GM12878 (cell line): ENCODE results near the gene TESK2. TPM values are rescaled to one million over a fixed set of nuclear protein-coding genes. Genes with fewer than 3 reads are reported as not detected.

ENCODE experiments used
- ATAC-seq: fragments of 200-7000 bp; cut with Tn5 transposase; 3 replicates; pipeline ENCODE4 v1.9.1; 2020; ENCODE audit warnings: mild to moderate bottlenecking, moderate library complexity
- BruUV-seq: library from RNA; stranded (reverse); fragments of 400-500 nt; replicated peaks from 2 replicates; lab custom pipeline; 2021; lab: Mats Ljungman, UMichigan
- CTCF ChIA-PET: fragments of 300-600 bp; sonication (Branson Sonifier 250); formaldehyde crosslinking; extraction: SDS; loops from one replicate; lab custom pipeline; 2021; ENCODE audit warnings: inconsistent platforms; lab: Yijun Ruan, JAX
- POLR2A ChIA-PET: fragments of 350-600 bp; formaldehyde crosslinking; extraction: SDS; loops from one replicate; lab custom pipeline; 2021; ENCODE audit warnings: inconsistent platforms; lab: Charles Lee
- RAD21 ChIA-PET: fragments of 300-600 bp; sonication (Branson Sonifier 250); formaldehyde crosslinking; loops from one replicate; lab custom pipeline; 2023; ENCODE audit warnings: antibody characterized with exemption; ENCODE audit not compliant: unreplicated experiment; lab: Charles Lee
- SMC1A ChIA-PET: fragments of 300-600 bp; sonication (Branson Sonifier 250); formaldehyde crosslinking; loops from one replicate; lab custom pipeline; 2023; ENCODE audit not compliant: unreplicated experiment, uncharacterized antibody; lab: Charles Lee
- DNase-seq: peaks from one replicate; pipeline ENCODE4 v3.0.0-alpha.2; 2011; ENCODE audit warnings: low read depth, low spot score
- FAIRE-seq: peaks from 3 replicates; lab custom pipeline; 2011; peaks lifted over from hg19 to GRCh38; lab: Jason Lieb, UNC
- H2AFZ ChIP-seq: 2 replicates; pipeline ENCODE4 v1.6.0; 2011; ENCODE audit warnings: low read depth, low read length, control low read depth; ENCODE audit not compliant: control insufficient read depth
- H3K27ac ChIP-seq: 2 replicates; pipeline ENCODE4 v1.5.1; 2011; ENCODE audit warnings: control low read depth; ENCODE audit not compliant: control insufficient read depth, insufficient read depth
- H3K27me3 ChIP-seq, 2 experiments: replicated peaks in 1 of 2; 2 replicates each; pipeline versions ENCODE4 v1.6.0 to v1.6.1; 2011; ENCODE audit warnings: low read length in 1 of 2; ENCODE audit not compliant: control insufficient read depth in 2 of 2, insufficient read depth in 2 of 2
- H3K36me3 ChIP-seq, 2 experiments: 2 replicates each; pipeline ENCODE4 v1.5.1; 2011; ENCODE audit warnings: low read length in 1 of 2; ENCODE audit not compliant: control insufficient read depth in 2 of 2, insufficient read depth in 2 of 2
- H3K4me1 ChIP-seq: 2 replicates; pipeline ENCODE4 v1.6.1; 2011; ENCODE audit warnings: mild to moderate bottlenecking, low read length, moderate library complexity, mixed read lengths; ENCODE audit not compliant: control insufficient read depth, insufficient read depth
- H3K4me2 ChIP-seq: 2 replicates; pipeline ENCODE4 v1.6.0; 2011; ENCODE audit warnings: control low read depth; ENCODE audit not compliant: control insufficient read depth, insufficient read depth
- H3K4me3 ChIP-seq: fragments of 200-600 bp; sonication (generic); 2 replicates; pipeline ENCODE4 v1.5.1; 2016
- H3K79me2 ChIP-seq: 2 replicates; pipeline ENCODE4 v1.6.0; 2011; ENCODE audit warnings: low read length; ENCODE audit not compliant: control insufficient read depth, insufficient read depth
- H3K9ac ChIP-seq: 2 replicates; pipeline ENCODE4 v1.8.0; 2011; ENCODE audit warnings: low read length, control low read depth, mixed read lengths; ENCODE audit not compliant: control insufficient read depth, insufficient read depth
- H3K9me3 ChIP-seq: replicated peaks from 3 replicates; pipeline ENCODE4 v1.5.1; 2011; ENCODE audit warnings: mild to moderate bottlenecking, low read length; ENCODE audit not compliant: control insufficient read depth, insufficient read depth
- H4K20me1 ChIP-seq: 2 replicates; pipeline ENCODE4 v1.6.0; 2011; ENCODE audit not compliant: control insufficient read depth, insufficient read depth
- CBFB ChIP-seq: IDR thresholded peaks from 2 replicates; pipeline ENCODE4 v1.6.1; 2016; ENCODE audit warnings: antibody characterized with exemption, low read depth
- EZH2 ChIP-seq: IDR thresholded peaks from 2 replicates; pipeline ENCODE4 v1.6.1; 2012; ENCODE audit warnings: low read depth, mild to moderate bottlenecking, control low read depth, inconsistent platforms, low read length, borderline replicate concordance; ENCODE audit not compliant: control insufficient read depth
- FOXM1 ChIP-seq: IDR thresholded peaks from 2 replicates; pipeline ENCODE4 v1.6.1; 2012; ENCODE audit warnings: low read depth, mild to moderate bottlenecking, inconsistent platforms, low read length, moderate library complexity
- HDAC2 ChIP-seq: fragments of 200-600 bp; sonication (generic); IDR thresholded peaks from 2 replicates; pipeline ENCODE4 v1.6.1; 2017
- KDM1A ChIP-seq: fragments of 200-600 bp; sonication (generic); IDR thresholded peaks from 2 replicates; pipeline ENCODE4 v1.6.1; 2016; ENCODE audit warnings: borderline replicate concordance
- MEF2A ChIP-seq: IDR thresholded peaks from 2 replicates; pipeline ENCODE4 v1.6.1; 2011; ENCODE audit warnings: low read depth, mild to moderate bottlenecking, low read length, moderate library complexity; ENCODE audit not compliant: insufficient read depth
- NFXL1 ChIP-seq: fragments of 450-650 bp; IDR thresholded peaks from 2 replicates; pipeline ENCODE4 v1.6.1; 2017; ENCODE audit warnings: antibody characterized with exemption, mild to moderate bottlenecking, borderline replicate concordance
- NR2F1 ChIP-seq: fragments of 450-650 bp; conservative IDR thresholded peaks from 2 replicates; pipeline ENCODE4 v1.6.1; 2017; ENCODE audit warnings: mild to moderate bottlenecking
- REST ChIP-seq: IDR thresholded peaks from 2 replicates; pipeline ENCODE4 v1.6.1; 2012; ENCODE audit warnings: mild to moderate bottlenecking, low read depth, low read length
- SMC3 ChIP-seq: IDR thresholded peaks from 2 replicates; pipeline ENCODE4 v1.6.1; 2011; ENCODE audit warnings: low read length, improper control_type of control experiment, borderline replicate concordance
- SPI1 ChIP-seq: IDR thresholded peaks from 2 replicates; pipeline ENCODE4 v1.6.1; 2011; ENCODE audit warnings: low read depth, mild to moderate bottlenecking, low read length, moderate library complexity, borderline replicate concordance; ENCODE audit not compliant: insufficient read depth
- SREBF1 ChIP-seq: IDR thresholded peaks from 2 replicates; pipeline ENCODE4 v1.6.1; 2012; ENCODE audit warnings: mild to moderate bottlenecking, low read length
- WGBS: methylation state at CpG from one replicate; pipeline ENCODE4 v1.1.6; 2016; ENCODE audit warnings: low lambda C conversion rate; ENCODE audit not compliant: insufficient replicate concordance, insufficient coverage; ENCODE audit errors: missing lambda C conversion rate; 5-methylcytosine and 5-hydroxymethylcytosine counted together
- in situ Hi-C: fragments of 300-500 bp; cut with MboI; formaldehyde crosslinking; loops from 9 replicates; pipeline ENCODE4 v1.14.3; 2018; ENCODE audit warnings: mixed read lengths
- intact Hi-C: fragments of 100-400 bp; cut with micrococcal nuclease; formaldehyde crosslinking; loops from one replicate; pipeline ENCODE4 v1.14.2; 2022; ENCODE audit not compliant: unreplicated experiment
- polyA plus RNA-seq, 11 experiments: library from polyadenylated mRNA; depleted of rRNA in 4 of 11; unstranded in 6 of 11; stranded (reverse) in 5 of 11; fragments of >200 nt; fragmentation: Nextera tagmentation in 4 of 11; fragmentation: Illumina TruSeq in 1 of 11; extraction: Ambion mirVana in 4 of 11; extraction: Trizol in 1 of 11; gene quantifications; 1 replicate in 1 of 11; 2 replicates in 10 of 11; pipeline versions ENCODE4 v1.2.1 to v1.2.3, GENCODE V29; 2011 to 2016; ENCODE audit warnings: inconsistent platforms in 2 of 11, missing spikeins in 2 of 11, low read depth in 1 of 11
- total RNA-seq, 4 experiments: library from RNA; depleted of rRNA in 3 of 4; stranded (reverse); fragments of >200 nt in 3 of 4; fragmentation: Illumina TruSeq in 1 of 4; extraction: Trizol in 1 of 4; gene quantifications; 2 replicates each; pipeline versions ENCODE4 v1.2.1 to v1.2.3, GENCODE V29; 2013 to 2021

Gene TESK2
- total and polyA plus RNA-seq, 10 of the 15 experiments (the other 5 are each of a cell fraction or from before 2014, with no cell fraction given), result 2.2 to 10.0 (median 5.7) TPM

GRCh38 chr1:45380125-45380524 is 110.8 kb downstream of the TESK2 start (continued):
- TF ChIP-seq SPI1 (peak; percentile 87; the same call in 1 of the 2 replicates), NFXL1 (no peak)
- TF ChIP-seq, all 136 proteins: peak for 3

- no peak overlapping the region for H3K4me2 ChIP-seq
- no TSS peak for BruUV-seq
- POLR2A ChIA-PET, result interaction anchor here (0.5 to 0.7 kb wide), 2 partner anchors 86 to 112 kb away, joined by 3 read pairs; no protein-coding TSS in a partner anchor
- TF ChIP-seq CBFB (no peak), FOXM1 (no peak), KDM1A (no peak)
- TF ChIP-seq, all 136 proteins: peak for 0
- H3K79me2 ChIP-seq, result no peaks in the 10 kb centered on the region
- no peaks in the 10 kb centered on the region for H3K27me3 ChIP-seq
- RAD21 ChIA-PET, result interaction anchor here (0.8 to 1.4 kb wide), 3 partner anchors 9 to 113 kb away, joined by 3 read pairs; no protein-coding TSS in a partner anchor
- H3K36me3 ChIP-seq, result no peaks in the 10 kb centered on the region
- SMC1A ChIA-PET, result no interaction called here
- H3K9ac ChIP-seq, result no peak overlapping the region
- CTCF ChIA-PET, result interaction anchor here (1.3 to 2.3 kb wide), 5 partner anchors 14 to 189 kb away, joined by 4 to 7 read pairs (median 4); no protein-coding TSS in a partner anchor
- 87% methylated on average over 6 of the region's 6 CpGs for WGBS
- no peaks in the 10 kb centered on the region for H4K20me1 ChIP-seq
- H3K27ac ChIP-seq, result no peak overlapping the region
- peaks cover 23% of the 10 kb centered on the region for H3K4me1 ChIP-seq
- ATAC-seq, result no peak
- intact Hi-C loops (no loop called here), in situ Hi-C loops (no loop called here)
- no peak overlapping the region for H3K4me3 ChIP-seq
- DNase-seq, result no peak
- no peaks in the 10 kb centered on the region; the same call in 2 of the 3 replicates for H3K9me3 ChIP-seq
- FAIRE-seq, result no peak
- no peak overlapping the region for H2AFZ ChIP-seq
Measured at GRCh38 chr1:45379524-45379923, 111.4 kb downstream of the TESK2 start.

GRCh38 chr1:45378184-45378583 is 112.8 kb downstream of the TESK2 start:
- Histone ChIP-seq H4K20me1 (no peaks in the 10 kb centered on the region), H3K4me2 (no peak overlapping the region), H3K4me3 (no peak overlapping the region), H3K36me3 (no peaks in the 10 kb centered on the region), H3K27ac (no peak overlapping the region), H3K9me3 (no peaks in the 10 kb centered on the region; the same call in 2 of the 3 replicates), H2AFZ (no peak overlapping the region), H3K9ac (no peak overlapping the region), H3K27me3 (no peaks in the 10 kb centered on the region), H3K79me2 (no peaks in the 10 kb centered on the region), H3K4me1 (peaks cover 34% of the 10 kb centered on the region)
- FAIRE-seq, result no peak
- CTCF ChIA-PET, result interaction anchor here (0.7 to 2.3 kb wide), 4 partner anchors 9 to 191 kb away, joined by 3 to 7 read pairs (median 4); no protein-coding TSS in a partner anchor
- no TSS peak for BruUV-seq
- no peak for ATAC-seq
- SMC1A ChIA-PET, result interaction anchor here (1.4 to 1.6 kb wide), 4 partner anchors 13 to 115 kb away, joined by 3 to 6 read pairs (median 4); partner anchors contain the start of gene TESK2
- in situ Hi-C loops, result no loop called here
- no peak for DNase-seq
- intact Hi-C loops, result no loop called here
- RAD21 ChIA-PET, result interaction anchor here (0.9 kb wide), 1 partner anchor 15 kb away, joined by 3 read pairs; no protein-coding TSS in a partner anchor
- POLR2A ChIA-PET, result interaction anchor here (1.1 kb wide), 1 partner anchor 9 kb away, joined by 3 read pairs; no protein-coding TSS in a partner anchor
- TF ChIP-seq REST, result no peak
- no peak for TF ChIP-seq EZH2
- TF ChIP-seq NR2F1, result no peak
- TF ChIP-seq HDAC2, result no peak
- TF ChIP-seq SMC3, result no peak
- TF ChIP-seq SREBF1, result no peak
- no peak for TF ChIP-seq MEF2A
